Daoy (cell line): Measurements from ENCODE around the gene MRPS31. TPM values are rescaled to one million over a fixed set of nuclear protein-coding genes. Genes with fewer than 3 reads are reported as not detected.

Experiments
- total RNA-seq: library from RNA; depleted of rRNA; stranded (reverse); fragments of >200 nt; shearing (Covaris generic); gene quantifications from 2 replicates; pipeline ENCODE4 v1.2.3, GENCODE V29; 2014; rRNA removed

Gene MRPS31
- total RNA-seq, 1 experiment from 2014 or later = 22.7 TPM

Other genes starting within 250 kb of the MRPS31 start
- 3.8 and 5.0 TPM in 2 replicates for gene FOXO1, start 104.5 kb downstream of the MRPS31 start, total RNA-seq
- 11.1 and 20.9 TPM in 2 replicates for gene SLC25A15, start 18.4 kb upstream of the MRPS31 start, total RNA-seq
- 8.7 and 11.3 TPM in 2 replicates for gene ELF1, start 248.1 kb upstream of the MRPS31 start, total RNA-seq